Activated CD8-positive, alpha-beta memory T cell treated with anti-CD3 and anti-CD28 coated beads for 24 hours (primary cell): ENCODE measurements around the gene SLC10A7.

Experiments used
- DNase-seq: peaks from one replicate; pipeline ENCODE4 v3.0.0-alpha.2; 2020

The SLC10A7 gene

GRCh38 chr4:146294776-146295175, 227.0 kb downstream of the SLC10A7 start:
- no peak for DNase-seq

GRCh38 chr4:146292508-146292907, 229.2 kb downstream of the SLC10A7 start:
- DNase-seq = no peak

DNA sequence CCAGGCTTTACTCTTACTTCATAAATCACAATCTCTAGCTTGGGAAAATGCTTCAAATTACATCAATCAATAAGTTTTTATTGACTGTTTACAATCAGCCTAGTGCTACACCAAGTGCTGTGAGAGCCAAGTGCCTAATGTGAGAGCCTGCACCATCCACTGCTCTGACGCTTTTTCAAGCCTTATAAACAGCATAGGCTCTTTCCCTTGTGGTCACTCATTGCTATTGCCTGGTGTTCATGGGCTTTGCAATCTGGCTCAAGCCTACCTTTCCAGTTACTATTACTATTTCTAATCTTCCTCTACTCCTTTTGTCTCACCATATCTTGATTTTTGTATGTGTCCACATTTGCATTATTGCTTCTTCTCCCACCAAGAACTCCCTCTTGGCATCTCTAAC, 230.4 kb downstream of the SLC10A7 start:
- DNase-seq = no peak

GRCh38 chr4:146288193-146288592, 233.5 kb downstream of the SLC10A7 start:
- no peak for DNase-seq

DNA sequence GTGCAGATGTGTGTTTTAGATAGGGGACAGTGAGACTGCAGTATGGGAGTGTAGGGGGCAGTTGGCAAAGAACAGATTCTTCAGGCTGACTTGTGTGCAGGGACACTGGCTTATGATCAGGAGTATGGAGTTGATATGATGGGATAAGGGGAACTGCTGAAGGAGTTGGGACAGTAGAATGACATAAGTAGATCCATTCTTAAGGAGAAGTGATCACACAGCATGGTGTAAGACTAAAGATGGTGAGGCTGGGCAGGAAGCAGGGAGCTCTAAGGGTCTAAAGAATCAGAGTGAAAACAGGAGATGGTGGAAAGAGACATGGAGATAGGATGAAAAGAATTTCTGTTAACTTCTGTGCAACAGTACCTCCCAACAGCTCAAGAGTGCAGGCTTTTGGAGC, 236.7 kb downstream of the SLC10A7 start:
- no peak for DNase-seq

DNA sequence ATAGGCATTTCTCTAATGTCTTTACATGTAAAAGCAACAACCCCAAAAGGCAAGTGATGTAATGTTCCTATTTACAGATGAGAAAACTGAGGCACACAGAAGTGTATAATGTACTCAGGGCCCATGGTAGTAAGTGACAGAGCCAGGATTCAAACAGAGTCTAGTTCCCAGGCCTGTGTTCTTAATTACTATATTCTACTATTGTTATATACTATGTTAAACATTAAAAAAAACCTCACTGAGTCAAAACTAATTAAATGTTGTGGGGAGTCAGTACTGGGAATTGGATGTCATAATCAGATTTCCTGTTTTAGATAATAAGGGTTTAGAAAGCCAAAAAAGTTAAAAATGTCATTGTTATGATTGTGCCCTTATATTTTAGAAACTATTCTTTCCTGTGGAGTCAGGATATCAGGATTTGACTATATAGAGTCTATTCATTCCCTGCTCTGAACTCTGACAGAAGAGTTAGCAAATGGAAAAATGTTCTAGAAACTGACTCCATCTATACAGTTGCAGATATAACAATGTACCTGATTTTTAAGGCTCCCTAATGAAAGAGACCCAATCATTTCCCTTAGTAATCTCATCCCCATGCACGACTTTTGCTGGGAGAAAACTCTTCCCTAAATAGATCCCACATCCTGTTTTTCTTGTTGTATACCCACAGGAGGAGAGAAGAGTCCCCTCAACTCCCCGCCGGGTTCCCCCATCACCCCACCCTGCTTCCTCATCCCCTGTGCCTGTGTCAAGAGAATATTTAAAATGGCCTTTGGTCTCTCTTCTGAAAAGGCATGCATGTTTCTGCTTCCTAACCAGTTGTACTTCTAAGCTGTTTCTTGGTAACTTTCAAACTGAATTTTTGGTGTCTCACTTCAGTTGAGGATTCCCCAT, 237.7 kb downstream of the SLC10A7 start:
- no peak for DNase-seq

DNA sequence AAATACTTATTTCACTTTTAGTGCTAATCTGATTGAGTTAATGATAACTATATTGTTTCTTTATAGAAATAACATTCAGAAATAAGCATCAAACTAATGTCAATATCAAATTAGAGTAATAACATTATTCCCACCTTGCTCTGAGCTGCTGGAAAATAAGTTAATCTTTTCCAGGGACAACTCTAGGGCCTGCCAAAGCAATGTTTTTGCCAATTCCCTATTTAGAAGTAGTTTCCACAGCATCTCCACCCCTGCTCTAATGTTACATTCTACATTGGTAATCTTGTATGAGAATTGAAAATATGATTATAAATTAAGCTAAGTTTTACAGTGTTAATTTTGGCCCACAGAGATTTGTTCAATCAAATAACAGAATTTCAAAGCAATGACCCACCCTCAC, 239.1 kb downstream of the SLC10A7 start:
- DNase-seq = no peak

GRCh38 chr4:146278986-146279385, 242.8 kb downstream of the SLC10A7 start:
- no peak for DNase-seq

GRCh38 chr4:146275370-146275769, 246.4 kb downstream of the SLC10A7 start:
- DNase-seq = no peak

- no peak for DNase-seq
These were observed 247.0 kb downstream of the SLC10A7 start for GRCh38 chr4:146274774-146275173.

DNA sequence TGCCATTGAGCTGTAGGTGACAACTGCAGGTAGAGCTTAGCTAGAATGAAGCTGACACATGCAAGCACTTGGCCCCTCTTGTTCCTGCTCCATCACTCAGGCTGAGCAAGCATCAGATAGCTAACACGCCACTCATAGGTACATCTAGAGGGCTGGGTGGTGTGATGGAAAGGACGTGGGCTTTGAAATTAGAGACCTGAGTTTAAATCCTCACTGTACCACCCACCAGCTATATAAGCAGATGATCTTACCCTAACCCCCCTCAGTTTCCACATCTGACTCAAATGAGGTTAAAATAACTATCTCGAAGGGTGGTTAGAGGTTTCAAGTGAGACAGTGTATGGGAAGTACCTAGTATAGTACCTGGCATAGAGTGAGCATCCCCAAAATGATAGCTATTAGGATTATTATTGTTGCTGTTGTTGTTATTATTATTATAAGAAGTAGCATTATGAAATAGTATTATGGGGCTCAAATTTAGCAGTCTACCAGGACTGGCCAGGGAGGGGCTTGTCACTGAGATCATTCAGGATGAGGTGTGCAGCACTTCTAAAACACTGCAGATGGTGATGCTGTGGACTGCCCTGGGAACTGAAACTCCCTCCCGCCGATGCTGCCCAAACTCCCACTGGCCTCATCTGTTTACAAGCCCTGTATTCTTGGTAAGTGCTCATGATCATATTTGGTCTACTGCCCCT, 248.4 kb downstream of the SLC10A7 start:
- DNase-seq = no peak

- DNase-seq = no peak
These were observed 250.3 kb downstream of the SLC10A7 start for GRCh38 chr4:146271466-146271865.

- DNase-seq = no peak
These were observed 252.5 kb downstream of the SLC10A7 start for GRCh38 chr4:146269228-146269653.

- no peak for DNase-seq
These were observed 253.9 kb downstream of the SLC10A7 start for GRCh38 chr4:146267826-146268225.

GRCh38 chr4:146265950-146266490, 255.7 kb downstream of the SLC10A7 start:
- no peak for DNase-seq

GRCh38 chr4:146263793-146264192, 257.9 kb downstream of the SLC10A7 start:
- DNase-seq = no peak

DNA sequence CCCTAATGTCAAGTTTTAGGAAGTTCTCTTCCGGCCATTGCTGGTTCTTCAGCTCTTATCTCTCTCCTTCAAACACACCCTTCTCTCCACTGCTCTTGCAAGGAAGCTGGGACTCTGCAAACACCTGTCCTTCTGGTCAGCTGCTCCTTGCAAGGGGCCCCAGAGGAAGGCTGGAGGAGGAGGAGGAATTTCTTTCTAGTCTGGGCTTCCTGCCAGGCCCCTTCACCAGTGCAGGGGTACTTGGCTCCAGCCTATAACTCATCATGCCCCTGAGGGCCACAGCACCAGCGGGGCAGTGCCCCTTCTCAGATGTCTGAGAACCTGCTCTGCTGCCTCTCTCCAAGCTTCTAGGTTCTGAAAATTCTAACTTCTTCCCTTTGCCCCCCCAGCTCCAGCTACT, 260.7 kb downstream of the SLC10A7 start:
- DNase-seq = no peak

DNA sequence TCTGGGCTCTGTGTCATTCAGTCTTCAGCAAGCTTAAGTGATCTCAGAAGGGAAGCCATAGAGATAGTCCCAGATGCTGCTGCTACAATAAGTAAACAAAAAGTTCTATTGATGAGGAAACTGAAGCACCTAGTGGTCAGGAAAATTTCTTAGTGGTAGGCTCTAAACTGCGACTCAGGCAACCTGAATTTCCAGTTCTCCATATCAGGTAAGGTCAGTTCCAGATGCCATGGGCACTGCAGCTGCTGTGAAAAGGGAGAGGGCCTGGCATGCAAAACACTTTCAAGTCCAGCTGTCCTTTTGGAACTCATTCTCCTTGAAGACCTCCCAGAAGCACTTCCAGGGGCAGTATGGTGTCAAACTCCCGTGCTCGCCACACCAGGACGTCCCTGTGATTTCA, 261.2 kb downstream of the SLC10A7 start:
- DNase-seq = no peak

- no peak for DNase-seq
These were observed 264.2 kb downstream of the SLC10A7 start for GRCh38 chr4:146257511-146257910.

- no peak for DNase-seq
These were observed 265.4 kb downstream of the SLC10A7 start for GRCh38 chr4:146256328-146256727.

DNA sequence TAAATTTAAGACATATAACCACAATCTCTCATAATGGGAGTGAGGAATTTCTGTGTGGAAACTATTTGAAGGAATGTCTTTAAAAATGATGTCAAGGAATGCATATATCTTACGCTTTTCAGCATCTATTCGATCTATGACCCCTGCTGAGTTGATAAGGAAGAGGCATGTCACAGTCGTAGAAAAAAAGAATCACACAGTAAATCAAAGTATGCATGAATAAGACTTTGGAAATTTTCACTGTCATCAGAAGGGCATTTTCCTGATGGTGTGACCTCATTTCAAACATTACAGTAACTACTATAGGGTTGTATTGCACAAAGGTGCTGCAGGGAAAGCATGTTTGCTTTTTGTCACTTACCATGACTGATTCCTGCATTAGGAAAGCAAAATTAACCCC, 265.9 kb downstream of the SLC10A7 start:
- no peak for DNase-seq

DNA sequence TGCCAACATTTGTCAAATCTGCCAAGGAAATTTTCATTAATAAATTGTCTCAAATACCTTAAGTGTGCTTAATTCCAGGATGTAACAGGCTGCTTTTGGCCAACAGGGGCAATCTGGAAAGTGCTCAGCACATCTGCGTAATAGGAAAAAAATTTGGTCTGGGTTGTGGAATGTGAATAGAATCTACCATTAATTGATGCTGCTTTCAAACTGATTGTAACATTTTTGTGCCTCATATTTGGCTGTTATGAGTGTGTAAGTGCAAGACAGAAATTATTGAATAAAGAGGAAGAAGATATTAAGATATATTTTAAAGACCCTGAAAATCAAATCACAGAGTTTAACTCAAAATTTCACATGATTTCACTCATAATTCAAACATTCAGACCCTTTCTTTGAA, 266.3 kb downstream of the SLC10A7 start:
- DNase-seq = no peak

DNA sequence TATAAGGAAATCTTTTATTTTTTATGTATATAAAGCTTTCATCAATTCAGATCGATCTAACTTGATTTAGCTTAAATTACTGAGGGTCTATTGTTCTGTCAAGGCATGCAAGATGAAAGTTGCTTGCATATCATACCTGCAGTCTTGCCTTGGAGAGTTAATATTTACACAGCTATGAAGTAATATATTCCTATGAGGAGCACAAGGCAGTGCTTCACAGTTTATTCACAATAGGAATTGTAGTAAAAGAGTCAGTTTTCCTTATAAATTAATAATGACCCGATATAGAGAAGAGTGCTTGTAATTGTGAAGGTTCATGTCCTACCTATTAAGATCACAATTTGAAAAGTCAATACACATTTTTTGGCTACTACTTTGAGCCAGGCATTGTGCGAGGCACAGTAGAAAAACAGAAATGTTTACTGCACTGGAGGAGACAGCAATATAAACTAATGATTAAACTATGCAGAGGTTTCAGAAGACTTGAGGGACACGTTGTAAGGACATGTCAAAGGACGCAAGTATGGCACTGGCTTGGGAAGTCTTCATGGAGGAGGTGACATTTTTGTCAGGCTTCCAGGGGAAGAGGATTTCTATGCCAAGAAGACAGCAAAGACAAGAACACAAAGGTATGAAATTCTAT, 268.6 kb downstream of the SLC10A7 start:
- no peak for DNase-seq

- no peak for DNase-seq
These were observed 274.4 kb downstream of the SLC10A7 start for GRCh38 chr4:146247356-146247755.
